HG03045 (cell line): ENCODE results near the gene RIPK1.

ENCODE experiments used
- ATAC-seq: cut with Tn5 transposase; IDR thresholded peaks from one replicate; pipeline ENCODE4 v1.9.1; 2021; ENCODE audit warnings: mild to moderate bottlenecking, moderate library complexity; ENCODE audit not compliant: unreplicated experiment

Gene RIPK1

DNA sequence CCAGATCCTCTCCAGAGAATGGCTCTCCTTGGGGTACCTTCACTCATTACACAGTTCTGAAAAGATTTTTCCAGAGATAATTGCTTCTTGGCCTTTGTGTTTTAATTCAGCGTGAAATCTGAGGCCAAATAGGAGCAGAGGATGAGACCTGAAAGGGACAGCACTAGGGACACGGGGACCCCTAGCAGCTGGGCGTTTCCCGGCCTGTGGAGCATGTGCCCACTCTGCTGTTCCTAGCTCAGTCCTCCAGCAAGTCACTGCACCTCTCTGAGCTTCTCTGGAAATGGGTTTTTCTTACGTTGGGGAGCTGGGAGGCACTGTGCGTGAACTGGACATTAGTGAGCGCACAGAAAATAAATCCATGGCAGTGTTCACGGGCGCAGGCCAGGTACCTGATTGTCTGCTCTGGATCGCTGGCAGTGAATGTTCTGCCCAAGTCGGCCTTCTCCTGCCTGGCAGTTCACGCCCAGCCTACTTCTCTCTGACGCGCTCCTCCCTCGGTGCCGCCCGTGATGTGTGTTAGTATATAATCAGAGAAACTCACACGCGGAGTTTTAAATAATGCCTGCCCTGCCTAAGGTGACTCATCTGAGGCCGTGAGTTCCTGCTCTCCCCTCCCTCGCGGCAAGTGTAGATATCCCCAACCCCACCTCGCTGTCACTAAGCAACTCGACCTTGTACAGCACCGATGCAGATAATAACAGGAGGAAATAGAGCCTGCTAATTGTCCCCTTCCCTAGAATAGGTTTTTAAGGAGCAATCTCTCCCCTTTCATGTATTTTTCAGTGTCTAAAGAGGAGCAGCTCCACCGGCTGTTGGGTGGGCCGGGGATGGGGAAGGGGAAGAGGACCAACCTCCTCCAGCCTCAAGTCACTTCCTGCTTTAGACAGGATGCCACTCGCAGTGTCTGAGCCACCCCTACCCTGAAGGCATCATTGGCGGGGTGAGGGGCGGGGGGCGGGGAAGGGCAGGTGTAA, 91.8 kb downstream of the RIPK1 start:
- ATAC-seq, result no peak

DNA sequence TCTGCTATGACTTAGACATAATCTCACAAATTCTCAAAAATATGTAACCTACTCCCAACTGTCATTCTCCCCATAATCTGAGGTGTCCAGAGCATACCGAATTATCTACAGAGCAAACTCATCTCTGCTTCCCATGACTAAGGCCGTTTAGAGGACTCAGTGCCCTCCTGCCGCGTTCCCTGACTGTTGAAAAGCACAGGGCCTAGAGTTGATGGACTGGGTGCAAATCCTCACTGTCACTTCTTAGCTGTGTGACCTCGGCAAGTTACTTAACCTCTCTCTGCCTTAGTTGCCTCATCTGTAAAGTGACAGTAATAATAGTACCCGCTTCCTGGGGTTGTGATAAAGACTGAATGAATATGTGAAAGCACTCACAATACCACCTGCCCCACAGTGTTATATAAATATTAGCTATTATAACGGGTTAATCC, 93.8 kb downstream of the RIPK1 start:
- no peak for ATAC-seq

DNA sequence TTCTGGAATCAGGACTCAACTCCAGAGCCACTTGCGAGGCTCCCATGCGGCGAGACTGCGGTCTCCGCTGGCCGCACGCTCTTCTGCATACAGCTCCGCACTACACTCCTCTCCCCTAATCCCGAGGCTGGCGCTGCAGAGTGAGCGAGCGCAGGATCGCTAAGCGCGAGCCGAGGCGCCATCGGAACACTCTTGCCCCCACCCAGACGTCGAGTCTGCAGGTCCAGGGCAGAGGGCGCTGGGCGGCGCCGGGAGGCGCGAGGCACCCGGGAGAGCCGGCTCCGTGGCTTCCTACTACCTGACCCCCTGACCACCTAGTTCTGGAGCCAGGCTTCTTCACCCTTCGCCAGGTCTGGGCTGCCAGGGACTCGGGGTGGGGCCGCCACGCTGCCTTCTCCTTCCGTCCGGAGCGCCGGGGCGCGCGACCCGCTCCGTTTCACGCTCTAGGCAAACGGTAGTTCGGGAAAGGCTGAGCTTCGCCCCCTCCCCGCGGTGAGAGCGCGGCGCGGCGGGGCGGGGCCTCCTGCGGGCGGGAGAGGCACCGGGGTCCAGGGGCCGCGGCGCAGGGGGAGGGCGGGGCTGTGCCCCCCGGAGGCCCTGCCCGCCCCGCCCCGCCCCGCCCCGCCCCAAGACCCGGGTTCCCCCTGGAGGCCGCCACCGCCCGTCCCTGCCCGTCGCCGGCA, 94.4 kb downstream of the RIPK1 start:
- peak; percentile 75 for ATAC-seq

DNA sequence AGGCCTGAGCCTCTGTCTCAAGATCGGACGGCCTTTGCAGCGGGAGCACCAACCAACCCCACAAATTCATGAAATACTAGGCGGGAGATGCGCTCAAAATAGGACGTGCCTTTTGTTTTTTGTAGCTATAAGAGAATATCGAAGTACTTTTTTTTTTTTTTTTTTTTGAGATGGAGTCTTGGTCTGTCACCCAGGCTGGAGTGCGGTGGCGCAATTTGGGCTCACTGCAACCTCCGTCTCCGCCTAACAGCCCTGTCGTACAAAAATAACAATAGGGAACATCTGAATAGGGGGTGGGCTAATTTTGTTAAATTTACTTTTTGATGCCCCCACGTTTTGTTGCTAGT, 94.9 kb downstream of the RIPK1 start:
- ATAC-seq, result no peak

DNA sequence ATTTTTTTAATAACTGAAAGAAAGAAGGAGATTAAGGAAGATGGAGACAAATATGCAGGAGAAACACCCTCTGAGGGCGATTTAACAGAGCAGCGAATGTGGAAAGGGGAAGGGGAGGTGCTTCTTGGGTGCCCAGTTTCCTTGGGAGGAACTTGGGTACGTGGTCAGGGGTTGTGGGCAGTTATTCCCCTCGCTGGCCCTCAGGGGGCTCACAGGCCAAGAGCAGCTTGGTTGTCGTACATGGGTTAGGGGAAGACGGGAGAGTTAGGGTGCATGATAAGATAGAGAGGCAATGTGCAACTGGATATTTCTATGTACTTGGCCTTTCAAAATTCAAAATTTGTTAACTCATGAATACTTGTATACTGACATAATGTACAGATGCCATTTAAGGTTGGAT, 96.1 kb downstream of the RIPK1 start:
- ATAC-seq, result no peak
